HepG2 (cell line): Measurements from ENCODE around the gene DNAAF1. TPM values are rescaled to one million over a fixed set of nuclear protein-coding genes. Genes with fewer than 3 reads are reported as not detected.
"Not testable (repeated sequence)": the region's sequence is repeated elsewhere in the genome, so short reads cannot be mapped to it uniquely, and the experiment has no call there.

Experiments used
- ATAC-seq: fragments of 200-7000 bp; cut with Tn5 transposase; 3 replicates; pipeline ENCODE4 v1.9.1; 2020; ENCODE audit warnings: mild to moderate bottlenecking, moderate library complexity
- BruUV-seq: library from RNA; stranded (reverse); fragments of 400-500 nt; replicated peaks from 2 replicates; lab custom pipeline; 2021; lab: Mats Ljungman, UMichigan
- CTCF ChIA-PET: fragments of 300-600 bp; formaldehyde crosslinking; extraction: SDS; loops from one replicate; lab custom pipeline; 2021; ENCODE audit warnings: low total read pairs, inconsistent platforms, low intra/inter-chr PET ratio; lab: Yijun Ruan, JAX
- POLR2A ChIA-PET: fragments of 350-600 bp; sonication (Branson Sonifier 250); formaldehyde crosslinking; loops from one replicate; lab custom pipeline; 2020; ENCODE audit warnings: antibody characterized with exemption, inconsistent platforms; lab: Yijun Ruan, JAX
- DNase-seq: peaks from one replicate; pipeline ENCODE4 v3.0.0-alpha.2; 2015; ENCODE audit warnings: low spot score
- FAIRE-seq: peaks from 3 replicates; lab custom pipeline; 2011; peaks lifted over from hg19 to GRCh38; lab: Jason Lieb, UNC
- H2AFZ ChIP-seq: one replicate; pipeline ENCODE4 v1.6.1; 2011; ENCODE audit warnings: low read length, inconsistent platforms
- H3K27ac ChIP-seq: fragments of 300-600 bp; 3 replicates; pipeline ENCODE4 v1.8.0; 2011; ENCODE audit warnings: mixed run types, mild to moderate bottlenecking, mixed read lengths, low read length, inconsistent platforms; ENCODE audit not compliant: insufficient read depth; ENCODE audit errors: extremely low read length
- H3K27me3 ChIP-seq, 2 experiments: fragments of 200-600 bp in 1 of 2; 2 replicates in 1 of 2; 3 replicates in 1 of 2; pipeline versions ENCODE4 v1.6.0 to v1.8.0; 2011; ENCODE audit warnings: low read length in 2 of 2, mild to moderate bottlenecking in 2 of 2, moderate library complexity in 2 of 2, inconsistent platforms in 1 of 2; ENCODE audit not compliant: insufficient read depth in 2 of 2, control insufficient read depth in 1 of 2
- H3K36me3 ChIP-seq, 2 experiments: fragments of 200-600 bp in 1 of 2; replicated peaks in 1 of 2; 2 replicates in 1 of 2; 3 replicates in 1 of 2; pipeline versions ENCODE4 v1.5.1 to v1.8.0; 2011; ENCODE audit warnings: low read length in 2 of 2, inconsistent platforms in 1 of 2; ENCODE audit not compliant: insufficient read depth in 2 of 2, control insufficient read depth in 1 of 2
- H3K4me1 ChIP-seq: 2 replicates; pipeline ENCODE4 v1.5.1; 2012; ENCODE audit warnings: low read length, inconsistent platforms; ENCODE audit not compliant: insufficient read depth
- H3K4me2 ChIP-seq: 2 replicates; pipeline ENCODE4 v1.6.0; 2011; ENCODE audit warnings: low read depth, low read length, inconsistent platforms
- H3K4me3 ChIP-seq, 3 experiments: fragments of 200-600 bp in 1 of 3; sonication (generic), shearing (Covaris generic) in 1 of 3; replicated peaks in 1 of 3; 2 replicates each; pipeline ENCODE4 v1.5.1; 2011 to 2016; ENCODE audit warnings: low read length in 3 of 3, inconsistent platforms in 2 of 3, low read depth in 2 of 3, mild to moderate bottlenecking in 2 of 3, control low read depth in 1 of 3, mixed read lengths in 1 of 3; ENCODE audit not compliant: insufficient read depth in 1 of 3
- H3K79me2 ChIP-seq: one replicate; pipeline ENCODE4 v1.6.1; 2011; ENCODE audit warnings: low read length, inconsistent platforms; ENCODE audit not compliant: insufficient read depth
- H3K9ac ChIP-seq: 2 replicates; pipeline ENCODE4 v1.6.0; 2011; ENCODE audit warnings: mild to moderate bottlenecking, low read depth, low read length, inconsistent platforms; ENCODE audit not compliant: insufficient read depth
- H3K9me3 ChIP-seq: 2 replicates; pipeline ENCODE4 v1.5.1; 2012; ENCODE audit warnings: mild to moderate bottlenecking, low read length
- H4K20me1 ChIP-seq: 2 replicates; pipeline ENCODE4 v1.6.0; 2011; ENCODE audit warnings: inconsistent platforms, mild to moderate bottlenecking, low read length, moderate library complexity; ENCODE audit not compliant: insufficient read depth
- U2AF1 ChIP-seq: fragments of 200-400 bp; formaldehyde crosslinking; optimal IDR thresholded peaks from 2 replicates; pipeline ENCODE3; 2017; ENCODE audit warnings: mild to moderate bottlenecking, low read depth, low read length
- ZNF414 ChIP-seq: sonication (generic); formaldehyde crosslinking; IDR thresholded peaks from 2 replicates; pipeline ENCODE4 v1.5.0; 2020; ENCODE audit warnings: missing genetic modification reagents
- ZNF768 ChIP-seq: sonication (generic); formaldehyde crosslinking; IDR thresholded peaks from 2 replicates; pipeline ENCODE4 v1.4.0; 2020; ENCODE audit warnings: missing genetic modification reagents
- WGBS: methylation state at CpG from one replicate; pipeline ENCODE4 v1.1.6; 2017; ENCODE audit warnings: low lambda C conversion rate; 5-methylcytosine and 5-hydroxymethylcytosine counted together
- in situ Hi-C: cut with HindIII; loops from 2 replicates; pipeline ENCODE4 v1.10.0; 2017; ENCODE audit warnings: low pct_unique_long_range_greater_than_20kb; ENCODE audit not compliant: extremely low pct_ligation_motif_present
- intact Hi-C: fragments of 100-400 bp; cut with micrococcal nuclease; formaldehyde crosslinking; loops from one replicate; pipeline ENCODE4 v1.10.0; 2022; ENCODE audit not compliant: unreplicated experiment
- polyA plus RNA-seq, 8 experiments: library from polyadenylated mRNA; depleted of rRNA in 3 of 8; stranded (reverse) in 7 of 8; unstranded in 1 of 8; fragments of >200 nt; fragmentation: Illumina TruSeq in 4 of 8; extraction: Trizol in 4 of 8; gene quantifications; 2 replicates each; pipeline versions ENCODE4 v1.2.1 to v1.2.3, GENCODE V29; 2011 to 2016; ENCODE audit warnings: low read depth in 4 of 8, missing spikeins in 1 of 8, mixed read lengths in 1 of 8; ENCODE audit not compliant: insufficient read depth in 1 of 8
- total RNA-seq, 5 experiments: library from RNA; depleted of rRNA; stranded (reverse); fragments of >200 nt; fragmentation: Illumina TruSeq; extraction: Trizol; gene quantifications; 2 replicates each; pipeline ENCODE4 v1.2.3, GENCODE V29; 2016; ENCODE audit warnings: low read depth in 1 of 5

The DNAAF1 gene
- total and polyA plus RNA-seq, 2 of the 13 experiments (the other 11 are each of a cell fraction or from before 2014, with no cell fraction given) = 0.04 TPM; not detected in 1

GRCh38 chr16:84199861-84200260 lies 54.8 kb downstream of the DNAAF1 start:
- in situ Hi-C loops (loop anchor here (25.0 kb wide), 1 partner anchor 238 kb away; the partner anchor contains the start of genes NECAB2 and OSGIN1), intact Hi-C loops (loop anchor here (5.0 kb wide), 1 partner anchor 538 kb away; no protein-coding TSS in a partner anchor)
- WGBS = 24% methylated on average over 10 of the region's 10 CpGs
- H3K4me3 ChIP-seq = no peak overlapping the region
- FAIRE-seq (no peak), ATAC-seq (no peak), DNase-seq (no peak)
- no peaks in the 10 kb centered on the region for H3K4me1 ChIP-seq
- no peak overlapping the region for H3K9ac ChIP-seq
- CTCF ChIA-PET = no interaction called here
- POLR2A ChIA-PET = no interaction called here
- peaks cover 22 to 60% of the 10 kb centered on the region in 2 experiments; a peak in 4 of 5 replicates for H3K27me3 ChIP-seq
- H3K79me2 ChIP-seq = no peaks in the 10 kb centered on the region
- no TSS peak for BruUV-seq
- H3K4me2 ChIP-seq = no peak overlapping the region
- H3K9me3 ChIP-seq = no peaks in the 10 kb centered on the region
- H3K27ac ChIP-seq = no peak overlapping the region
- H3K36me3 ChIP-seq = no peaks in the 10 kb centered on the region
- no peak overlapping the region for H2AFZ ChIP-seq
- TF ChIP-seq ZNF768 (CRISPR knock-in tag) = 0 out of 2 replicates have a peak, but pooled peaks have one; percentile 20
- TF ChIP-seq U2AF1 = no peak
- TF ChIP-seq ZNF414 (CRISPR knock-in tag) = no peak
- no peaks in the 10 kb centered on the region for H4K20me1 ChIP-seq

GRCh38 chr16:84204551-84204950 lies 59.4 kb downstream of the DNAAF1 start:
- ATAC-seq, H3K9me3 ChIP-seq, FAIRE-seq, H3K4me2 ChIP-seq, BruUV-seq, H3K27ac ChIP-seq, CTCF ChIA-PET, H3K4me1 ChIP-seq, DNase-seq, in situ Hi-C loops, H3K79me2 ChIP-seq, intact Hi-C loops, H3K4me3 ChIP-seq, H2AFZ ChIP-seq, H3K9ac ChIP-seq, H4K20me1 ChIP-seq, POLR2A ChIA-PET, H3K36me3 ChIP-seq: not testable (repeated sequence)
- 70% methylated on average over 4 of the region's 26 CpGs for WGBS
- H3K27me3 ChIP-seq = peaks cover 15 to 38% of the 10 kb centered on the region in 2 experiments

- 28% methylated on average over 6 of the region's 6 CpGs for WGBS
- H4K20me1 ChIP-seq, H3K36me3 ChIP-seq, H3K27ac ChIP-seq, H3K4me2 ChIP-seq, CTCF ChIA-PET, ATAC-seq, DNase-seq, H3K4me1 ChIP-seq, H3K9me3 ChIP-seq, H3K79me2 ChIP-seq, in situ Hi-C loops, H3K9ac ChIP-seq, FAIRE-seq, H3K4me3 ChIP-seq, H2AFZ ChIP-seq, POLR2A ChIA-PET, BruUV-seq, intact Hi-C loops: not testable (repeated sequence)
- peaks cover 15 to 33% of the 10 kb centered on the region in 2 experiments for H3K27me3 ChIP-seq
Observed at GRCh38 chr16:84205123-84205522, 60.0 kb downstream of the DNAAF1 start.
